Immature natural killer cell (primary cell): ENCODE results near the gene ARMS2. TPM values are rescaled to one million over a fixed set of nuclear protein-coding genes. Genes with fewer than 3 reads are reported as not detected.

Experiments used
- DNase-seq, 3 donors: peaks; one replicate each; pipeline ENCODE4 v3.0.0; 2022; ENCODE audit warnings: mixed read lengths in 1 of 3
- H3K27ac Mint-ChIP-seq, 6 donors: one replicate each; pipeline ENCODE4 v1.8.0; 2020; ENCODE audit warnings: mixed read lengths in 6 of 6, mild to moderate bottlenecking in 5 of 6, inconsistent platforms in 4 of 6, moderate library complexity in 3 of 6
- H3K27me3 Mint-ChIP-seq, 3 donors: one replicate each; pipeline ENCODE4 v1.8.0; 2020 to 2021; ENCODE audit warnings: low read depth in 3 of 3, mild to moderate bottlenecking in 3 of 3, mixed read lengths in 3 of 3, moderate library complexity in 3 of 3, inconsistent platforms in 1 of 3
- H3K36me3 Mint-ChIP-seq, 3 donors: one replicate each; pipeline ENCODE4 v1.8.0; 2020; ENCODE audit warnings: mixed read lengths in 3 of 3, inconsistent platforms in 2 of 3, mild to moderate bottlenecking in 2 of 3
- H3K4me1 Mint-ChIP-seq, 2 donors: one replicate each; pipeline ENCODE4 v1.8.0; 2020; ENCODE audit warnings: inconsistent platforms in 2 of 2, mild to moderate bottlenecking in 2 of 2, mixed read lengths in 2 of 2, moderate library complexity in 1 of 2
- H3K4me3 Mint-ChIP-seq, 5 donors: one replicate each; pipeline ENCODE4 v1.8.0; 2020; ENCODE audit warnings: mild to moderate bottlenecking in 5 of 5, mixed read lengths in 5 of 5, inconsistent platforms in 3 of 5, moderate library complexity in 3 of 5
- H3K9me3 Mint-ChIP-seq, 6 donors: one replicate each; pipeline ENCODE4 v1.8.0; 2020; ENCODE audit warnings: mild to moderate bottlenecking in 6 of 6, mixed read lengths in 6 of 6, inconsistent platforms in 4 of 6, moderate library complexity in 3 of 6
- polyA plus RNA-seq, 3 donors: library from polyadenylated mRNA; unstranded; fragments of 300-500 nt; fragmentation: Illumina TruSeq; gene quantifications; one replicate each; pipeline ENCODE4 v1.2.3, GENCODE V29; 2021

The ARMS2 gene
- polyA plus RNA-seq, 3 donors from 2014 or later, result not detected

GRCh38 chr10:122435212-122435827, 19.1 kb upstream of the ARMS2 start:
- DNase-seq, result peak; percentile 47 to 56 (median 50)
- no peak overlapping the region for H3K4me3 Mint-ChIP-seq
- peak overlapping the region in 2 of 6 donors; percentile 46 to 51 for H3K27ac Mint-ChIP-seq
- peaks cover 13 to 27% (median 17%) of the 10 kb centered on the region in 3 donors for H3K36me3 Mint-ChIP-seq
- peaks cover 0 to 2% (median 0%) of the 10 kb centered on the region in 3 donors for H3K27me3 Mint-ChIP-seq
- H3K9me3 Mint-ChIP-seq, result peaks cover 0 to 3% (median 0%) of the 10 kb centered on the region in 6 donors
- peaks cover 6 to 21% of the 10 kb centered on the region in 2 donors for H3K4me1 Mint-ChIP-seq

- no peak for DNase-seq
- H3K36me3 Mint-ChIP-seq, result peaks cover 7 to 11% (median 11%) of the 10 kb centered on the region in 3 donors
These were observed 12.5 kb upstream of the ARMS2 start for GRCh38 chr10:122441961-122442360.

DNA sequence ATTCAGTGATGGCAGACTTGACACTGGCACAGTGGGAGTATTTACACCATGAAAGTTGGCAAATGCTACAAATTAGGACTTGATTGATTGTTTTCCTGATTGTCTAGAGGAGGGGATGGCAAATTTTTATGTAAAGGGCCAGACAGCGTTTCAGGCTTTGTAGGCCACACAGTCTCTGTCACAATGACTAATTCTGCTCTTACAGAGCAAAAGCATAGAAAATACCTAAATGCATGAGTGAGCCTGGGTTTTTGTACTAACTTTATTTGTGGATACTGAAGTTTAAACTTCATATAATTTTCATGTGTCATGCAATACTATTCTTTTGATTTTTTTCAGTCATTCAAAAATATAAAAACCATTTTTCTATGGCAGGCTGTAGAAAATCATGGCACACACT, 9.0 kb upstream of the ARMS2 start:
- no peaks in the 10 kb centered on the region for H3K9me3 Mint-ChIP-seq

More at GRCh38 chr10:122441961-122442360, 12.5 kb upstream of the ARMS2 start:
- Mint-ChIP-seq H3K27ac (no peak overlapping the region), H3K27me3 (peaks cover 0 to 2% (median 1%) of the 10 kb centered on the region in 3 donors), H3K4me3 (no peak overlapping the region), H3K9me3 (peaks cover 0 to 3% (median 0%) of the 10 kb centered on the region in 6 donors), H3K4me1 (no peaks in the 10 kb centered on the region)

GRCh38 chr10:122445904-122446303, 8.5 kb upstream of the ARMS2 start:
- Mint-ChIP-seq H3K36me3 (no peaks in the 10 kb centered on the region), H3K27ac (no peak overlapping the region), H3K9me3 (no peaks in the 10 kb centered on the region), H3K4me1 (no peaks in the 10 kb centered on the region), H3K4me3 (no peak overlapping the region), H3K27me3 (peaks cover 2 to 11% (median 3%) of the 10 kb centered on the region in 3 donors)
- no peak for DNase-seq

More for the DNA sequence above, 9.0 kb upstream of the ARMS2 start:
- Mint-ChIP-seq H3K4me3 (no peak overlapping the region), H3K27me3 (peaks cover 2 to 11% (median 3%) of the 10 kb centered on the region in 3 donors), H3K27ac (no peak overlapping the region), H3K4me1 (no peaks in the 10 kb centered on the region), H3K36me3 (peaks cover 0 to 1% (median 0%) of the 10 kb centered on the region in 3 donors)
- no peak for DNase-seq

DNA sequence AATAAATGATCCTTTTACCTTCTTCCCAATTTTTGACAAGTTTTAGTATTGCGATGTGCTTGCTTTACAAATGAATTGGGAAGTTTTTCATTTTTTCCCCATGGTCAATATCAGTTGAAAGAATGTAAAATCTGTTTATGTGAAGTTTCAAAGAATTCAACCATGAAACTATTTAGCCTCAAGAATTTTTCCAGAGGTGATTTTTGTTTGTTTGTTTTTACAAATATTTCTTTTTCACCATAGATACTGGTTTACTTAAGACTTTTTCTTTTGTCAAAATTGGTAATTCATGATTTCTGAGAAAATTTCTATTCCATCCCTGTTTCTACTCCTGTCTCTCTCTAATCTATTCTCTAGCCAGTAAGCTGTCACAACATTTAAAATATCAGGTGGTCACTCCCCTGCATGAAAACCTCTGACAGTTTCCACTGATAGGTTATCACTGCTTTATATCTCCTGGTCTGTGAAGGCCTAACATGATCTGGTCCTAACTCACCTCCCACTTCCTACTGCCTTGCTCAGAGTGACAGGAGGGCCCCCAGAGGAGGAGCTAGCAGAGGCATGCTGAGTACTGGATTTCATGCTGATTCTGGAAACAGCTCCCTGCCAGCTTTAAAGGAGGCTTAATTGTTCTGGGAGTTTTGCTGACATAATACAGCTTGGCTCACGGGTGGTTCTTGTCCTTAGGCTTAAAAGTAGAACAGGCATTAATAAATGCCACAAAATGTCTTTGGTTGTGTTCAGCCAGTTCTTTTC, 7.6 kb upstream of the ARMS2 start:
- Mint-ChIP-seq H3K4me3 (no peak overlapping the region), H3K27me3 (peaks cover 2 to 11% (median 3%) of the 10 kb centered on the region in 3 donors), H3K36me3 (no peaks in the 10 kb centered on the region), H3K9me3 (no peaks in the 10 kb centered on the region), H3K27ac (no peak overlapping the region), H3K4me1 (no peaks in the 10 kb centered on the region)
- DNase-seq, result no peak

DNA sequence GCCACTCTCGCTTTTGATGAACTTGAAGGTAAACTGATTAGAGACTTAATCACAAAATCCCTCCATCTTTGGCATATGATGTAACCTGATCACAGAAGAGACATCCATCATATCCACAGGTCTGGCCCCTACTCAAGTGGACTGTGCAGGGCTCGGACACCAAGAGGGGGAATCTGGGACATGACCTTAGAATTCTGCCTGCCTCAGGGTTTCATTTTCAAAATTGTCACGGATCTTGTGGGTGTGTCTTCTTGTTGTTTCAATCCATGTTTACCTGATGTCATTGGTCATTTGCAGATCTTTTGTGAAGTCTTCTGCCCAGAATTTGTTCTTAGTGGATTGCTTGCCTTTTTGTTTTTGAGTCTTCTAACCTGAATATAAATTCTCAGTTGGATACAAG, 5.9 kb upstream of the ARMS2 start:
- DNase-seq, result no peak
- Mint-ChIP-seq H3K36me3 (no peaks in the 10 kb centered on the region), H3K4me3 (no peak overlapping the region), H3K27me3 (peaks cover 2 to 9% (median 3%) of the 10 kb centered on the region in 3 donors), H3K27ac (no peak overlapping the region), H3K9me3 (no peaks in the 10 kb centered on the region), H3K4me1 (no peaks in the 10 kb centered on the region)

GRCh38 chr10:122449153-122449552, 5.3 kb upstream of the ARMS2 start:
- no peaks in the 10 kb centered on the region for H3K36me3 Mint-ChIP-seq
- H3K4me3 Mint-ChIP-seq, result no peak overlapping the region
- H3K9me3 Mint-ChIP-seq, result no peaks in the 10 kb centered on the region

DNA sequence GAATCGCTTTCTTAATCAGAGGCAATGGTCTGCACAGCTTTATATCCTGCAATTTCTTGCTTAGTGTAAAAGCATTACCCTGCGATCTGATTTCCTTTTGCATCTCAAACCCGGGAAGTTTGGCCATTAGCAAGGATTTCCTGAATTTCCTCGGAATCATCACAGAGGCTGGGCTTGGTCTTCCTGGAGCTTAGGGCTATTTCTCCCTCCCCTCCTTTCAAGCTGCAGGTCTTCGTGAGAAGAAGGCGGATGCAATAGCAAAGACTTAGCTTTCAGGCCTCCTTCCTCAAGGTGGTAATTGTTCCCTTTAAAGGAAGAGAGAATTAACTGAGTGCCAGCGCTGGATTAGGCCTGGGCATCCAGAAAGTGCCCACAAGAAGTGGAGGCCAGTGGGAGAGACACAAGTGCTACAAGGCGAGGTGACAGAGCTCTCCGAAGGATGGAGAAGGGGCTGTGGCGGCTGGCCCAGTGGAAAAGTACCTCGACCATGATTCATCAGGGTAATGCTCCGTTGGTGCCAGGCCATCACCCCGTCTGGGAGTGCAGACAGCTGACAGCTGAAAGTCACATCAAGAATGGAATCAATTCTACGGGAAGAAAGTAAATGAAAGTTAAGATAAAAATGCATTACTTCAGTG, 4.0 kb upstream of the ARMS2 start:
- no peaks in the 10 kb centered on the region for H3K36me3 Mint-ChIP-seq
- H3K4me1 Mint-ChIP-seq, result no peaks in the 10 kb centered on the region
- no peaks in the 10 kb centered on the region for H3K9me3 Mint-ChIP-seq
- peaks cover 2 to 12% (median 2%) of the 10 kb centered on the region in 3 donors for H3K27me3 Mint-ChIP-seq
- no peak overlapping the region for H3K4me3 Mint-ChIP-seq
- no peak for DNase-seq
- H3K27ac Mint-ChIP-seq, result no peak overlapping the region

More at GRCh38 chr10:122449153-122449552, 5.3 kb upstream of the ARMS2 start:
- DNase-seq, result no peak
- Mint-ChIP-seq H3K27ac (no peak overlapping the region), H3K4me1 (no peaks in the 10 kb centered on the region), H3K27me3 (peaks cover 2 to 11% (median 3%) of the 10 kb centered on the region in 3 donors)

- no peak overlapping the region for H3K27ac Mint-ChIP-seq
- H3K4me3 Mint-ChIP-seq, result no peak overlapping the region
- H3K4me1 Mint-ChIP-seq, result no peaks in the 10 kb centered on the region
- no peaks in the 10 kb centered on the region for H3K9me3 Mint-ChIP-seq
- no peaks in the 10 kb centered on the region for H3K36me3 Mint-ChIP-seq
- DNase-seq, result no peak
- peaks cover 0 to 10% (median 8%) of the 10 kb centered on the region in 3 donors for H3K27me3 Mint-ChIP-seq
These were observed 382 bp upstream of the ARMS2 start for GRCh38 chr10:122454071-122454470.

- Mint-ChIP-seq H3K27ac (no peak overlapping the region), H3K4me3 (no peak overlapping the region), H3K4me1 (peaks cover 2 to 3% of the 10 kb centered on the region in 2 donors), H3K27me3 (peaks cover 2 to 16% (median 8%) of the 10 kb centered on the region in 3 donors), H3K9me3 (no peaks in the 10 kb centered on the region), H3K36me3 (no peaks in the 10 kb centered on the region)
- no peak for DNase-seq
These were observed 1.1 kb downstream of the ARMS2 start for GRCh38 chr10:122455376-122456079.

DNA sequence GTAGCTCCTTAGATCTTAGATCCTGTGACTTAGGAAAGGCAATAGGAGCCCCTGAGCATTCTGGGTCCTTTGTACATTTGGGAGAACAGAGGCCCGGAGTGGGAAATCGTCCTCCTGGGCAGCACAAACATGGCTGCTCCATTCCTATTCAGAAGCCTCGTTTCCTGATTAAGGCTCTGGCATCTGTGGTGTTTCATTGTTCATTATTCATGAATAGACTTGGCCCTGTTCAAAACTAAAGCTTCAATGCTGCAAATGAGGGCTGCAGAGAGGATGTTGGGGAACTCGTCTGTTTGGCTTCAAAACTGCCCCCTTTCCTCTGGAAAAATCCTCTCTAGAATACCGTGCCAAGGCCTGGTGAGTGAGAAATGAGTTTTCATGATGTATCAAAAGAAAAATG, 3.5 kb downstream of the ARMS2 start:
- H3K27me3 Mint-ChIP-seq, result peaks cover 8 to 25% (median 16%) of the 10 kb centered on the region in 3 donors
- H3K27ac Mint-ChIP-seq, result no peak overlapping the region
- H3K36me3 Mint-ChIP-seq, result peaks cover 0 to 2% (median 0%) of the 10 kb centered on the region in 3 donors
- H3K4me3 Mint-ChIP-seq, result no peak overlapping the region
- H3K9me3 Mint-ChIP-seq, result no peaks in the 10 kb centered on the region
- DNase-seq, result no peak
- peaks cover 13% of the 10 kb centered on the region in 2 donors for H3K4me1 Mint-ChIP-seq

- Mint-ChIP-seq H3K27me3 (peaks cover 8 to 31% (median 19%) of the 10 kb centered on the region in 3 donors), H3K4me3 (no peak overlapping the region), H3K27ac (no peak overlapping the region), H3K9me3 (no peaks in the 10 kb centered on the region), H3K36me3 (peaks cover 0 to 2% (median 0%) of the 10 kb centered on the region in 3 donors), H3K4me1 (peaks cover 15 to 17% of the 10 kb centered on the region in 2 donors)
- DNase-seq, result no peak
These were observed 4.2 kb downstream of the ARMS2 start for GRCh38 chr10:122458693-122459092.

DNA sequence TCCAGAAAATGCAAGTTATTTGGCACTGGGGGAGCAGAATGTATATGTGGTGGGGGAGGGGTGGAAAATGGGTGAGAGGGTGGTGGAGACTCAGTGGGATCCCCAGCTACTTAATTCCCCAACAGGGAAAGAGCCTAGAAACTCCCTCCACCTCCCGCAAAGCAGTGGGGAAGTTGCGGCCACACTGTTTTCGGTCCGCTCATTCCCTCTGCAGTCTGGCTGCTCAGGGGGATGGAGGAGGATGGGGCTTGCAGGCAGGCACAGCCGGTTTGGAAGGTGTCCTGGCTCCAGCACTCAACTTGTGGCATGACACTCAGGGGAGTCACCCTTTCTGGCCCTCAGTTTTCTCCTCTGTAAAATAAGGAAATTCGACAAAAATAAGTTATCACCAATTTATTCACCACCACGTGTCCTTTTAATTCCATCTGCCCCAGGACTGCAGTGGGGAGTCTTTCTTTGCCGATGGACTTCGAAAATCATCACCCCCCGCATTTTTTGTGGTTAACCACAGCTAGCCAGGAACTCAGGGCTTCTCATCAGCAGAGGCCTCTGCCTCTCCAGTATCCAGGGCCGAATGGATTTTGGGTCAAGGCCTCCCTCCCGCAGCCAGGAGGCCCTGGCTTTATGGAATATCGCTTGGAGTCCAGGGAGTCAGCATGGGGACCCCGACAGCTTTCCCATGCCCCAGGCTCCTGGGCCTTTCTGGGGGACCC, 5.3 kb downstream of the ARMS2 start:
- Mint-ChIP-seq H3K27me3 (peaks cover 8 to 31% (median 19%) of the 10 kb centered on the region in 3 donors), H3K9me3 (no peaks in the 10 kb centered on the region), H3K4me1 (peaks cover 15 to 17% of the 10 kb centered on the region in 2 donors), H3K36me3 (peaks cover 0 to 2% (median 0%) of the 10 kb centered on the region in 3 donors), H3K27ac (no peak overlapping the region), H3K4me3 (peak overlapping the region in 2 of 5 donors; percentile 43 to 49)
- no peak for DNase-seq
